H1 (cell line): Measurements from ENCODE around the gene RPL18A. TPM values are rescaled to one million over a fixed set of nuclear protein-coding genes. Genes with fewer than 3 reads are reported as not detected.
A peak's percentile ranks its signal among the peaks of the same experiment; 100 is the strongest.

ENCODE experiments used
- CTCF ChIA-PET: fragments of 300-600 bp; sonication (Branson Sonifier 250); formaldehyde crosslinking; loops from one replicate; lab custom pipeline; 2021; ENCODE audit not compliant: partially characterized antibody; lab: Charles Lee
- POLR2A ChIA-PET: fragments of 300-600 bp; sonication (Branson Sonifier 250); formaldehyde crosslinking; loops from one replicate; lab custom pipeline; 2021; ENCODE audit warnings: inconsistent platforms; ENCODE audit not compliant: partially characterized antibody; lab: Charles Lee
- DNase-seq, 2 experiments: peaks; one replicate each; pipeline versions ENCODE4 v3.0.0 to v3.0.0-alpha.2; 2010 to 2022; ENCODE audit warnings: low spot score in 2 of 2, low read depth in 1 of 2, mixed read lengths in 1 of 2
- FAIRE-seq: peaks from 2 replicates; lab custom pipeline; 2011; peaks lifted over from hg19 to GRCh38; lab: Jason Lieb, UNC
- H2AFZ ChIP-seq: 2 replicates; pipeline ENCODE4 v1.8.1; 2012; ENCODE audit warnings: low read length, inconsistent platforms
- H2AK5ac ChIP-seq: 2 replicates; pipeline ENCODE4 v1.6.1; 2013; ENCODE audit warnings: low read depth, low read length
- H2BK120ac ChIP-seq: replicated peaks from 2 replicates; pipeline ENCODE3; 2013; ENCODE audit warnings: low read depth, low read length, inconsistent platforms
- H2BK12ac ChIP-seq: 2 replicates; pipeline ENCODE4 v1.6.1; 2013; ENCODE audit warnings: low read depth, low read length
- H2BK15ac ChIP-seq: 2 replicates; pipeline ENCODE4 v1.6.1; 2013; ENCODE audit warnings: low read length
- H2BK20ac ChIP-seq: 2 replicates; pipeline ENCODE4 v1.6.1; 2013; ENCODE audit warnings: low read length
- H2BK5ac ChIP-seq: 2 replicates; pipeline ENCODE4 v1.6.1; 2013; ENCODE audit warnings: low read depth, low read length
- H3K14ac ChIP-seq: 2 replicates; pipeline ENCODE4 v1.6.1; 2013; ENCODE audit warnings: inconsistent platforms; ENCODE audit not compliant: insufficient read length
- H3K18ac ChIP-seq: 2 replicates; pipeline ENCODE4 v1.6.1; 2013; ENCODE audit warnings: low read length; ENCODE audit errors: extremely low read depth
- H3K23ac ChIP-seq: 2 replicates; pipeline ENCODE4 v1.6.1; 2013; ENCODE audit warnings: inconsistent platforms; ENCODE audit not compliant: insufficient read length
- H3K23me2 ChIP-seq: 2 replicates; pipeline ENCODE4 v1.6.1; 2013; ENCODE audit warnings: low read depth, low read length
- H3K27ac ChIP-seq: 2 replicates; pipeline ENCODE4 v1.6.1; 2011; ENCODE audit warnings: low read depth, low read length, inconsistent platforms
- H3K27me3 ChIP-seq, 4 experiments: replicated peaks in 1 of 4; 1 replicate in 1 of 4; 2 replicates in 3 of 4; pipeline versions ENCODE4 v1.6.1 to v1.8.1; 2011 to 2013; ENCODE audit warnings: low read length in 3 of 4, mild to moderate bottlenecking in 3 of 4, inconsistent platforms in 2 of 4, mixed read lengths in 2 of 4, moderate library complexity in 1 of 4; ENCODE audit not compliant: control insufficient read depth in 3 of 4, insufficient read depth in 3 of 4; ENCODE audit errors: extremely low read depth in 1 of 4
- H3K36me3 ChIP-seq, 4 experiments: 2 replicates each; pipeline versions ENCODE4 v1.6.1 to v1.8.1; 2011 to 2013; ENCODE audit warnings: mild to moderate bottlenecking in 4 of 4, low read length in 3 of 4, moderate library complexity in 2 of 4, control low read depth in 1 of 4, inconsistent platforms in 1 of 4; ENCODE audit not compliant: insufficient read depth in 4 of 4, control insufficient read depth in 2 of 4
- H3K4ac ChIP-seq: replicated peaks from 2 replicates; pipeline ENCODE3; 2013; ENCODE audit warnings: low read length, low read depth, mixed read lengths, inconsistent platforms; ENCODE audit not compliant: insufficient read length
- H3K4me1 ChIP-seq, 4 experiments: replicated peaks in 1 of 4; 1 replicate in 1 of 4; 2 replicates in 3 of 4; pipeline versions ENCODE4 v1.6.1 to v1.8.1; 2011 to 2013; ENCODE audit warnings: low read length in 3 of 4, inconsistent platforms in 2 of 4, mixed read lengths in 1 of 4; ENCODE audit not compliant: insufficient read depth in 4 of 4, control insufficient read depth in 3 of 4
- H3K4me2 ChIP-seq, 2 experiments: 2 replicates each; pipeline versions ENCODE4 v1.6.1 to v1.8.1; 2011 to 2013; ENCODE audit warnings: low read depth in 2 of 2, low read length in 2 of 2, control low read depth in 1 of 2, inconsistent platforms in 1 of 2, mild to moderate bottlenecking in 1 of 2; ENCODE audit not compliant: insufficient read depth in 1 of 2
- H3K4me3 ChIP-seq, 4 experiments: fragments of 200-600, 300-600 bp in 1 of 4; sonication (generic), shearing (Covaris generic), sonication (Bioruptor Twin) in 1 of 4; 2 replicates each; pipeline versions ENCODE4 v1.5.1 to v1.8.1; 2011 to 2016; ENCODE audit warnings: low read length in 4 of 4, low read depth in 3 of 4, control low read depth in 2 of 4, inconsistent platforms in 2 of 4, mild to moderate bottlenecking in 2 of 4, mixed read lengths in 1 of 4, moderate library complexity in 1 of 4; ENCODE audit not compliant: insufficient read depth in 2 of 4; ENCODE audit errors: extremely low read depth in 1 of 4
- H3K56ac ChIP-seq: replicated peaks from 2 replicates; pipeline ENCODE3; 2013; ENCODE audit warnings: low read depth, mild to moderate bottlenecking, mixed read lengths, low read length, inconsistent platforms; ENCODE audit not compliant: insufficient read length
- H3K79me1 ChIP-seq: 2 replicates; pipeline ENCODE4 v1.6.1; 2013; ENCODE audit warnings: low read depth, low read length, control low read depth
- H3K79me2 ChIP-seq, 2 experiments: 2 replicates each; pipeline versions ENCODE4 v1.6.1 to v1.8.1; 2012 to 2013; ENCODE audit warnings: low read length in 2 of 2, mild to moderate bottlenecking in 2 of 2, inconsistent platforms in 1 of 2; ENCODE audit not compliant: insufficient read depth in 2 of 2, control insufficient read depth in 1 of 2
- H3K9ac ChIP-seq, 4 experiments: replicated peaks in 1 of 4; 1 replicate in 1 of 4; 2 replicates in 3 of 4; pipeline versions ENCODE4 v1.6.1 to v1.8.1; 2011 to 2013; ENCODE audit warnings: low read depth in 3 of 4, low read length in 3 of 4, control low read depth in 2 of 4, mild to moderate bottlenecking in 2 of 4, moderate library complexity in 2 of 4, inconsistent platforms in 1 of 4; ENCODE audit errors: extremely low read depth in 1 of 4
- H3K9me3 ChIP-seq, 2 experiments: 2 replicates each; pipeline versions ENCODE4 v1.6.1 to v1.8.1; 2012 to 2013; ENCODE audit warnings: mild to moderate bottlenecking in 2 of 2, moderate library complexity in 2 of 2, control low read depth in 1 of 2, inconsistent platforms in 1 of 2, low read depth in 1 of 2, low read length in 1 of 2, mixed read lengths in 1 of 2; ENCODE audit not compliant: insufficient read depth in 2 of 2
- H4K20me1 ChIP-seq, 2 experiments: replicated peaks in 1 of 2; 2 replicates each; pipeline versions ENCODE3 to v1.8.1; 2011 to 2013; ENCODE audit warnings: inconsistent platforms in 2 of 2, low read length in 2 of 2, mild to moderate bottlenecking in 1 of 2; ENCODE audit not compliant: insufficient read depth in 2 of 2, control insufficient read depth in 1 of 2
- H4K5ac ChIP-seq: 2 replicates; pipeline ENCODE4 v1.6.1; 2013; ENCODE audit warnings: low read length, low read depth, mixed read lengths, inconsistent platforms; ENCODE audit not compliant: insufficient read length
- H4K8ac ChIP-seq: 2 replicates; pipeline ENCODE4 v1.8.0; 2013; ENCODE audit warnings: mild to moderate bottlenecking, moderate library complexity, low read length, inconsistent platforms; ENCODE audit not compliant: insufficient read depth; ENCODE audit errors: extremely low read depth
- H4K91ac ChIP-seq: replicated peaks from 2 replicates; pipeline ENCODE3; 2013; ENCODE audit warnings: low read length, mixed read lengths, inconsistent platforms; ENCODE audit not compliant: insufficient read length
- BACH1 ChIP-seq: IDR thresholded peaks from 2 replicates; pipeline ENCODE4 v1.6.1; 2012; ENCODE audit warnings: low read length, improper control_type of control experiment
- CHD2 ChIP-seq: IDR thresholded peaks from 2 replicates; pipeline ENCODE4 v1.6.1; 2012; ENCODE audit warnings: low read length, improper control_type of control experiment
- CREB1 ChIP-seq: IDR thresholded peaks from 2 replicates; pipeline ENCODE4 v1.6.1; 2012; ENCODE audit warnings: inconsistent platforms
- NRF1 ChIP-seq: IDR thresholded peaks from 2 replicates; pipeline ENCODE4 v1.6.1; 2011; ENCODE audit warnings: mild to moderate bottlenecking, low read depth, low read length, improper control_type of control experiment
- RAD21 ChIP-seq, 2 experiments: IDR thresholded peaks in 1 of 2; conservative IDR thresholded peaks in 1 of 2; 2 replicates each; pipeline ENCODE4 v1.6.1; 2011; ENCODE audit warnings: low read depth in 2 of 2, low read length in 2 of 2, improper control_type of control experiment in 1 of 2, inconsistent platforms in 1 of 2, mild to moderate bottlenecking in 1 of 2, moderate library complexity in 1 of 2
- WGBS, 2 experiments: shearing (Covaris generic) in 1 of 2; methylation state at CpG; one replicate each; pipeline versions ENCODE4 v1.1.6 to v1.1.7; 2013 to 2015; ENCODE audit warnings: low lambda C conversion rate in 2 of 2, mixed read lengths in 2 of 2, inconsistent platforms in 1 of 2, low coverage in 1 of 2, missing lambda C conversion rate in 1 of 2; ENCODE audit not compliant: insufficient replicate concordance in 2 of 2, insufficient coverage in 1 of 2, insufficient read length in 1 of 2; ENCODE audit errors: extremely low coverage in 1 of 2, missing lambda C conversion rate in 1 of 2; 5-methylcytosine and 5-hydroxymethylcytosine counted together
- polyA plus RNA-seq, 7 experiments: library from polyadenylated mRNA; depleted of rRNA in 3 of 7; stranded (reverse) in 5 of 7; unstranded in 2 of 7; fragments of >200 nt in 5 of 7; fragments of 200-250 nt in 2 of 7; gene quantifications; 1 replicate in 5 of 7; 2 replicates in 1 of 7; 4 replicates in 1 of 7; pipeline versions ENCODE4 v1.2.1 to v1.2.3, GENCODE V29; 2011 to 2013; ENCODE audit warnings: missing spikeins in 2 of 7, mixed read lengths in 2 of 7
- total RNA-seq: library from RNA; stranded (reverse); fragmentation: NEBNext Ultra II Directional; extraction: Animal tissue kit (Norgen Biotek cat#: 25700); gene quantifications from 2 replicates; pipeline ENCODE4 v1.2.1, GENCODE V29; 2021
- TF ChIP-seq, protein P1 (sequence below), 3 experiments: IDR thresholded peaks; 1 replicate in 2 of 3; 2 replicates in 1 of 3; pipeline versions ENCODE4 v1.5.1 to v1.6.1; 2011; ENCODE audit warnings: low read length in 3 of 3, mild to moderate bottlenecking in 3 of 3, inconsistent platforms in 2 of 3, low read depth in 1 of 3, moderate library complexity in 1 of 3; ENCODE audit not compliant: insufficient read depth in 1 of 3; ENCODE audit errors: control extremely low read depth in 1 of 3
- TF ChIP-seq, protein P2 (sequence below): IDR thresholded peaks from 2 replicates; pipeline ENCODE4 v1.6.1; 2011; ENCODE audit warnings: low read length, improper control_type of control experiment

Gene RPL18A
- total and polyA plus RNA-seq, 2 of the 8 experiments (the other 6 are each of a cell fraction or from before 2014, with no cell fraction given): 2,749 to 3,938 TPM

GRCh38 chr19:17829855-17830566 lies 29.7 kb upstream of the RPL18A start:
- Histone ChIP-seq H3K4me3 (peak overlapping the region; percentile 66 to 93 (median 80)), H3K4me1 (peaks cover 0 to 14% (median 3%) of the 10 kb centered on the region in 4 experiments; a peak in 6 of 7 replicates), H4K8ac (peak overlapping the region; percentile 75; the same call in 1 of the 2 replicates), H3K4ac (peak overlapping the region; percentile 47), H2BK5ac (peak overlapping the region; percentile 95; the same call in 1 of the 2 replicates), H3K9ac (peak overlapping the region; percentile 52 to 73 (median 62); a peak in 6 of 7 replicates), H3K14ac (no peak overlapping the region), H2BK15ac (peak overlapping the region; percentile 61), H3K18ac (peak overlapping the region; percentile 97), H3K23me2 (peaks cover 5% of the 10 kb centered on the region; the same call in 1 of the 2 replicates), H3K23ac (no peak overlapping the region), H3K79me2 (no peaks in the 10 kb centered on the region), H3K27ac (peak overlapping the region; percentile 82), H2BK12ac (peak overlapping the region; percentile 62; the same call in 1 of the 2 replicates), H2BK120ac (peak overlapping the region; percentile 3), H4K5ac (peak overlapping the region; percentile 71), H4K20me1 (no peaks in the 10 kb centered on the region), H4K91ac (peak overlapping the region; percentile 34), H3K36me3 (no peaks in the 10 kb centered on the region), H2BK20ac (no peak overlapping the region), H3K56ac (peak overlapping the region; percentile 74), H3K79me1 (no peaks in the 10 kb centered on the region), H3K4me2 (peak overlapping the region; percentile 85 to 100), H2AFZ (peak overlapping the region; percentile 95; the same call in 1 of the 2 replicates), H3K27me3 (no peaks in the 10 kb centered on the region), H2AK5ac (no peak overlapping the region), H3K9me3 (no peaks in the 10 kb centered on the region)
- FAIRE-seq: no peak
- peak; percentile 88 to 89 for DNase-seq
- ChIA-PET CTCF (interaction anchor here (0.7 to 1.8 kb wide), 10 partner anchors 11 to 168 kb away, joined by 3 to 5 read pairs (median 4); partner anchors contain the start of gene RPL18A), POLR2A (interaction anchor here (0.6 to 4.0 kb wide), 11 partner anchors 8 to 300 kb away, joined by 3 to 29 read pairs (median 4); partner anchors contain the start of genes INSL3 and RPL18A)
- 9% methylated on average over 19 of the region's 29 CpGs; no CpG with 5 or more reads in 1 of the 2 experiments for WGBS, 2 experiments
- 0 out of 2 replicates have a peak, but pooled peaks have one; percentile 1 for TF ChIP-seq NRF1
- TF ChIP-seq CHD2: peak; percentile 33; the same call in 1 of the 2 replicates
- TF ChIP-seq, protein P1, sequence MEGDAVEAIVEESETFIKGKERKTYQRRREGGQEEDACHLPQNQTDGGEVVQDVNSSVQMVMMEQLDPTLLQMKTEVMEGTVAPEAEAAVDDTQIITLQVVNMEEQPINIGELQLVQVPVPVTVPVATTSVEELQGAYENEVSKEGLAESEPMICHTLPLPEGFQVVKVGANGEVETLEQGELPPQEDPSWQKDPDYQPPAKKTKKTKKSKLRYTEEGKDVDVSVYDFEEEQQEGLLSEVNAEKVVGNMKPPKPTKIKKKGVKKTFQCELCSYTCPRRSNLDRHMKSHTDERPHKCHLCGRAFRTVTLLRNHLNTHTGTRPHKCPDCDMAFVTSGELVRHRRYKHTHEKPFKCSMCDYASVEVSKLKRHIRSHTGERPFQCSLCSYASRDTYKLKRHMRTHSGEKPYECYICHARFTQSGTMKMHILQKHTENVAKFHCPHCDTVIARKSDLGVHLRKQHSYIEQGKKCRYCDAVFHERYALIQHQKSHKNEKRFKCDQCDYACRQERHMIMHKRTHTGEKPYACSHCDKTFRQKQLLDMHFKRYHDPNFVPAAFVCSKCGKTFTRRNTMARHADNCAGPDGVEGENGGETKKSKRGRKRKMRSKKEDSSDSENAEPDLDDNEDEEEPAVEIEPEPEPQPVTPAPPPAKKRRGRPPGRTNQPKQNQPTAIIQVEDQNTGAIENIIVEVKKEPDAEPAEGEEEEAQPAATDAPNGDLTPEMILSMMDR (IDR thresholded peaks at IDR 0.05; ENCODE audit: control extremely low read depth in 1 of 3, insufficient read depth in 1 of 3, low read depth in 1 of 3, low read length in 3 of 3): peak; percentile 9 to 27 (median 21); a peak in 3 of 4 replicates
- TF ChIP-seq, protein P2, sequence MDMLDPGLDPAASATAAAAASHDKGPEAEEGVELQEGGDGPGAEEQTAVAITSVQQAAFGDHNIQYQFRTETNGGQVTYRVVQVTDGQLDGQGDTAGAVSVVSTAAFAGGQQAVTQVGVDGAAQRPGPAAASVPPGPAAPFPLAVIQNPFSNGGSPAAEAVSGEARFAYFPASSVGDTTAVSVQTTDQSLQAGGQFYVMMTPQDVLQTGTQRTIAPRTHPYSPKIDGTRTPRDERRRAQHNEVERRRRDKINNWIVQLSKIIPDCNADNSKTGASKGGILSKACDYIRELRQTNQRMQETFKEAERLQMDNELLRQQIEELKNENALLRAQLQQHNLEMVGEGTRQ: peak; percentile 22; the same call in 1 of the 2 replicates
- no peak; the same call in 1 of the 2 replicates for TF ChIP-seq BACH1
- peak; percentile 14; the same call in 1 of the 2 replicates for TF ChIP-seq CREB1
- peak in 1 of 2 experiments; percentile 28; a peak in 2 of 4 replicates for TF ChIP-seq RAD21 (IDR thresholded peaks at IDR 0.05 in 1 of 2, conservative IDR thresholded peaks at IDR 0.05 in 1 of 2; ENCODE audit: low read depth in 2 of 2, low read length in 2 of 2)
